ENCODE data around the gene MAMLD1. TPM values are rescaled to one million over a fixed set of nuclear protein-coding genes. Genes with fewer than 3 reads are reported as not detected.

The MAMLD1 gene
- total RNA-seq, 1 experiment from 2014 or later = 3.2 TPM

DNA sequence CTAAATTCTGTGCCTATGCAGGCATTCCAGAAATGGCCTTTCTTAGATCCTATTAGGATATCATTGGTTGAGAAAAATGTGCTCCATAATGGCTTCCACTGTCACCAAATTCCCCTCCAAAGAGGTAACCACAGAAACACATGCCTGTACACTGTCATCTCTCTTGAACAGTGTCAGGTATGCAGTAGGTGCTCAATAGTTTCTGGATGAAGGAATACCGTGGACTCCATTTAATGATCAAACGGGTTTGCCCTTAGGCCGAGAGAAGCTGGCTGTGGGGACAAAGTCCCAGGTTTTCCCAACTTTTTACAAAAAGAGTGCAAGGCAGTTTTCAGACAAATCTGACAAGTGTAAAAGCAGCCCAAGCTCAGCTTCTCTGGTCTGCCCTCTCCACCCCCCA is 188.8 kb downstream of the MAMLD1 start:
- no TSS peak for BruUV-seq (replicated peaks)
- no peaks in the 10 kb centered on the region for H3K4me1 ChIP-seq (ENCODE audit: insufficient read depth, low read length, poor library complexity, severe bottlenecking)
- H3K27ac ChIP-seq (ENCODE audit: low read depth, low read length, poor library complexity, severe bottlenecking) = no peak overlapping the region
- POLR2A ChIA-PET (ENCODE audit: low non-redundant PET) = no interaction called here
- H3K4me3 ChIP-seq (ENCODE audit: low read depth, low read length, poor library complexity, severe bottlenecking) = no peak overlapping the region
- DNase-seq (ENCODE audit: low spot score) = no peak
- intact Hi-C loops (cut with micrococcal nuclease; ENCODE audit: unreplicated experiment) = no loop called here
- H3K36me3 ChIP-seq (ENCODE audit: insufficient read depth, low read length, poor library complexity, severe bottlenecking) = no peaks in the 10 kb centered on the region
- no peaks in the 10 kb centered on the region for H3K9me3 ChIP-seq (ENCODE audit: low read depth, low read length, poor library complexity, severe bottlenecking)
- CTCF ChIA-PET = no interaction called here
- H3K27me3 ChIP-seq (replicated peaks; ENCODE audit: insufficient read depth, low read depth, low read length, poor library complexity) = peaks cover 2% of the 10 kb centered on the region
- TF ChIP-seq, protein P1, sequence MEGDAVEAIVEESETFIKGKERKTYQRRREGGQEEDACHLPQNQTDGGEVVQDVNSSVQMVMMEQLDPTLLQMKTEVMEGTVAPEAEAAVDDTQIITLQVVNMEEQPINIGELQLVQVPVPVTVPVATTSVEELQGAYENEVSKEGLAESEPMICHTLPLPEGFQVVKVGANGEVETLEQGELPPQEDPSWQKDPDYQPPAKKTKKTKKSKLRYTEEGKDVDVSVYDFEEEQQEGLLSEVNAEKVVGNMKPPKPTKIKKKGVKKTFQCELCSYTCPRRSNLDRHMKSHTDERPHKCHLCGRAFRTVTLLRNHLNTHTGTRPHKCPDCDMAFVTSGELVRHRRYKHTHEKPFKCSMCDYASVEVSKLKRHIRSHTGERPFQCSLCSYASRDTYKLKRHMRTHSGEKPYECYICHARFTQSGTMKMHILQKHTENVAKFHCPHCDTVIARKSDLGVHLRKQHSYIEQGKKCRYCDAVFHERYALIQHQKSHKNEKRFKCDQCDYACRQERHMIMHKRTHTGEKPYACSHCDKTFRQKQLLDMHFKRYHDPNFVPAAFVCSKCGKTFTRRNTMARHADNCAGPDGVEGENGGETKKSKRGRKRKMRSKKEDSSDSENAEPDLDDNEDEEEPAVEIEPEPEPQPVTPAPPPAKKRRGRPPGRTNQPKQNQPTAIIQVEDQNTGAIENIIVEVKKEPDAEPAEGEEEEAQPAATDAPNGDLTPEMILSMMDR (conservative IDR thresholded peaks at IDR 0.05; ENCODE audit: low read depth, low read length) = no peak
- TF ChIP-seq EZH2 (IDR thresholded peaks at IDR 0.05; ENCODE audit: borderline replicate concordance, low read depth, low read length, poor library complexity, severe bottlenecking) = no peak

GRCh38 chrX:150558424-150558823 is 195.3 kb downstream of the MAMLD1 start:
- H3K27me3 ChIP-seq (replicated peaks; ENCODE audit: insufficient read depth, low read depth, low read length, poor library complexity) = peaks cover 2% of the 10 kb centered on the region
- BruUV-seq (replicated peaks) = no TSS peak
- H3K9me3 ChIP-seq (ENCODE audit: low read depth, low read length, poor library complexity, severe bottlenecking) = no peaks in the 10 kb centered on the region
- H3K4me1 ChIP-seq (ENCODE audit: insufficient read depth, low read length, poor library complexity, severe bottlenecking) = no peaks in the 10 kb centered on the region
- H3K4me3 ChIP-seq (ENCODE audit: low read depth, low read length, poor library complexity, severe bottlenecking) = no peak overlapping the region
- intact Hi-C loops (cut with micrococcal nuclease; ENCODE audit: unreplicated experiment) = no loop called here
- no peak for DNase-seq (ENCODE audit: low spot score)
- ChIA-PET CTCF (no interaction called here), POLR2A (ENCODE audit: low non-redundant PET) (no interaction called here)
- TF ChIP-seq, protein P1 (conservative IDR thresholded peaks at IDR 0.05; ENCODE audit: low read depth, low read length) = no peak
- TF ChIP-seq EZH2 (IDR thresholded peaks at IDR 0.05; ENCODE audit: borderline replicate concordance, low read depth, low read length, poor library complexity, severe bottlenecking) = no peak
- H3K36me3 ChIP-seq (ENCODE audit: insufficient read depth, low read length, poor library complexity, severe bottlenecking) = no peaks in the 10 kb centered on the region
- H3K27ac ChIP-seq (ENCODE audit: low read depth, low read length, poor library complexity, severe bottlenecking) = no peak overlapping the region

Other genes starting within 250 kb of the MAMLD1 start
- gene MTM1, start 205.3 kb downstream of the MAMLD1 start, total RNA-seq (2021) = 7.1 and 9.4 TPM in 2 replicates